Inferior parietal cortex (tissue), 1 donor: ENCODE data around the gene TOM1L2.
"Not testable (repeated sequence)": the region's sequence is repeated elsewhere in the genome, so short reads cannot be mapped to it uniquely, and the experiment has no call there.

Experiments
- DNase-seq: peaks from one replicate; pipeline ENCODE4 v3.0.0-alpha.2; 2016; ENCODE audit errors: extremely low spot score

The TOM1L2 gene

DNA sequence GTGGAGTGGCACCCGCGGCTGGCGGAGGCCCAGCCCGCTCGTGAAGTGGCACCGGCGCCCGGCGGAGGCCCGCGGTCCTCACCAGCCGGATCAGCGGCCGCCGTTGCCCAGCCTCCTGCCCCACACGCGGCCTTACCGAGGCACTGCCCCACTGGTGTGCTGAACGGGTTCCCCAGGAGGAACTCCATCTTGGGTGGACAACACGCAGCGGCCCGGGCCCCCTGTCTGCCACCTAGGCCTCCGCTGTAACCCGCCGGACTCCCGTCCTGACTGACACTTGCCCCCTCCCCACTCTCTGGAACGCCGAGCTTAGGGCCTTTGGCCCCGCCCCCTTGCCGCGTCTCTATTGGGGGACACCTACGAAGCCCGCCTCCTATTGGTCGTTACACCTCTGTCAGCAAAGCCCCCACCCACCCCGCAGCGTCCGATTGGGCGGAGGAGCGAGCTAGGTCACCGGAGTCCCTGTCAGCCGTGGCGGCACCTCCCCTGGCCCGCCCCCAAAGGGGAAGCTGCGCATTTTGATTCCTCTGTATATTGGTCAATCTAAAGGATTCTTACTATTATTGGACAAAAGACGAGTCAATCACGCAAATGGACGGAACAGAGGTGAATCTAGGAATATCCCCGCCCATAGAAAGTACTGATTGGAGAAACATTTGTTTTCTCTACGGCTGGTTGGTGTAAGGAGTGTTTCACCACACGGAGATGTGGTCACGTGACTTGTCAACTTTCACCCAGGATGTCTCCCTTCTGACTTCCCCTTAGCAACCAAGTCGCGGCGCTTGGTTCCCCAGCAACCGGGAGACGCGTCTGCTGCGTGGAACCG is at the start of gene TOM1L2, which contains the start of gene DRC3:
TSS of gene TOM1L2 (minus strand) at position 275 of the 826 bp plus-strand sequence. CDS start at position 188, 87 bp downstream.
TSS of gene DRC3 (plus strand) at position 737 of the 826 bp plus-strand sequence. CDS start 4,737 bp downstream, outside the sequence.
- DNase-seq = peak; percentile 100

DNA sequence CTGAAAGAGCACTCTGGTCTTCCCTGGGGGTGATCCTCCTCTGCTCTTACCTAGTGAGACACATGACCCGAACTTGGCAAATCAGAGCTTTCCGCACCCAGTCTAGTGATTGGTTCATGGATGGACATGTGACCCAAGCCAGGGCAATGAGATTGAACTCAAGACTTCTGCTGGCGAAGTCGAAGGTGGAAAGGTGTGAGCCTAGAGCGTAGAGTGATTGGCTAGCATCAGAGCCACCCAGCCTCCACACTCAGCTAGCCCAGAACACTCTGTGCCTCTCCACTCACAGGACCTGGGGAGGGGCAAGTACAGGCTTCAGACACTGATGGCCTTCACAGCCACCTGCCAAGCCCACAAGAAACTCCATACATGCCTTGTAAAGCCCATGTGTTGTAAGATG is 49.2 kb upstream of the TOM1L2 start:
- DNase-seq = no peak

- DNase-seq = no peak
Measured at GRCh38 chr17:18020971-18021370, 48.8 kb upstream of the TOM1L2 start.

- no peak for DNase-seq
Measured at GRCh38 chr17:18019838-18020154, 47.6 kb upstream of the TOM1L2 start.

DNA sequence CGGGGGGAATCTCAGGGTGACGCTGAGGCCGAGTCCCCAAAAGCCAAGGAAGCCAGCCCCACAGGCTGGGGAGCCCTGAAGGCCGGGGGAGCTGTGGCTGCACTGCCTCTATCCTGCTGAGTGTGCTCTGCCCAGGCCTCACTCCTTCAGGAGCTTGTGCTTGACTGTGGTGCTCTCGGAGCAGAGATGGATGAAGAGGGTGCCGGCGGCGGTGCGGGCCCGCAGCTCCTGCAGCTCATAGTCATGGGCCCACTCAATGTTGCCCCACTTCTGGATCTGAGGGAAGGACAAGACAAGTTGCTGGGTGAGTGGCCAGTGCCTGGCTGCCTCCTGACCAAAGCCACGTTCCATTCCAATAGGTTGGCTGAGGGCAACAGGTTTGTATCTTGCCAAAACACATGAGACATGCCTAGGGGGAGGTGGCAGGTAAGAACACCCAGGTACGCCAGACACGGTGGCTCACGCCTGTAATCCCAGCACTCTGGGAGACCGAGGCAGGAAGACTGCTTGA is 46.3 kb upstream of the TOM1L2 start:
- DNase-seq = no peak

GRCh38 chr17:18017958-18018357 is 45.8 kb upstream of the TOM1L2 start:
- DNase-seq = no peak

DNA sequence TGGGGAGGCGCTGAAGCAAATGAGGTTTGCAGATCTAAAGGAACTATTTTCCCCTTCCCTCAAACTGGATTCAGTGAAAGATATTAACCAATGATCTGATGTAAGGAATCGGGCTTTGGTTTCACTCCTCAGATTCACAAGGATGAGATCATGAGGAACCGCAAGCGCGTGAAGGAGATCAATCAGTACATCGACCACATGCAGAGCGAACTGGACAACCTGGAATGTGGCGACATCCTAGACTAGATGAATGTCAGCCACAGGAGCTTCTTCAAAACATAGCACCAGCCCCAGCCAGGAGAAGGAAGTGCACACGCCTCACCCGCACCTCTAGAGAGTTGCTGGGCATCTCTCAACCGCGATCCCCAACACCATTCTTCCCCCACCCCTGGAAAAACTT is 44.2 kb upstream of the TOM1L2 start:
- DNase-seq = no peak

DNA sequence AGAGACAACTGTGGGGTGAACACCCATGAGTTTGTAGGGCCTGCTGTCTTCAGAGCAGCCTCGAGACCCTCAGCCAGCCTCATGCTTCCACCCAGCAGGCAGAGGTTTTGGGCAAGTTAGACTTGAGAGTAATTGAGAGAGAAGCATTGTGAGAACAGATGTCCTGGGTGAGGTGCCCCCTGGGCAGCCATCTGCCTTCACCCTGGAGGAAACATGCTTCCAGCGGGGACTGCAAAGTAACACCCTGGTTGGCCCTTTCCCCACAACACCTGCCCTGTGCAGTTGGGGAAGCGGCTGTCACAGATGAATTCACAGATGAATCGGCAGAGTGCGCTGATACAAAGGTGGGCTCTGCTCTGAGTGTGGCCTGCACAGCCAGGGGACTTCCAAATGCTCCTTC is 43.4 kb upstream of the TOM1L2 start:
- no peak for DNase-seq

DNA sequence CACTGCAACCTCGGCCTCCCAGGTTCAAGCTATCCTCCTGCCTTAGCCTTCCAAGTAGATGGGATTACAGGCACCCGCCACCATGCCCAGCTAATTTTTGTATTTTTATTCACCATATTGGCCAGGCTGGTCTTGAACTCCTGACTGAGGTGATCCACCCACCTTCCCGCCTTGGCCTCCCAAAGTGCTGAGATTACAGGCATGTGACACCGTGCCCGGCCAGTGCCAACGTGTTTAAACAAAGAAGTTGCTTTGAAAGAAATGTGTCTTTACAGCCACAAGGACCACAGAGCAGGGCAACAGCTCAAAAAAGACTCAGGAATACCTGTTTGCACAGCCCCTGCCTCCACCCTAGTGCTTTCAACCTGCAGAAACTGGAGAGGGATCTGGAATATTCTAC is 41.8 kb upstream of the TOM1L2 start:
- no peak for DNase-seq

GRCh38 chr17:18011286-18011685 is 39.1 kb upstream of the TOM1L2 start:
- no peak for DNase-seq

- no peak for DNase-seq
Measured at GRCh38 chr17:18009609-18010420, 37.6 kb upstream of the TOM1L2 start.

DNA sequence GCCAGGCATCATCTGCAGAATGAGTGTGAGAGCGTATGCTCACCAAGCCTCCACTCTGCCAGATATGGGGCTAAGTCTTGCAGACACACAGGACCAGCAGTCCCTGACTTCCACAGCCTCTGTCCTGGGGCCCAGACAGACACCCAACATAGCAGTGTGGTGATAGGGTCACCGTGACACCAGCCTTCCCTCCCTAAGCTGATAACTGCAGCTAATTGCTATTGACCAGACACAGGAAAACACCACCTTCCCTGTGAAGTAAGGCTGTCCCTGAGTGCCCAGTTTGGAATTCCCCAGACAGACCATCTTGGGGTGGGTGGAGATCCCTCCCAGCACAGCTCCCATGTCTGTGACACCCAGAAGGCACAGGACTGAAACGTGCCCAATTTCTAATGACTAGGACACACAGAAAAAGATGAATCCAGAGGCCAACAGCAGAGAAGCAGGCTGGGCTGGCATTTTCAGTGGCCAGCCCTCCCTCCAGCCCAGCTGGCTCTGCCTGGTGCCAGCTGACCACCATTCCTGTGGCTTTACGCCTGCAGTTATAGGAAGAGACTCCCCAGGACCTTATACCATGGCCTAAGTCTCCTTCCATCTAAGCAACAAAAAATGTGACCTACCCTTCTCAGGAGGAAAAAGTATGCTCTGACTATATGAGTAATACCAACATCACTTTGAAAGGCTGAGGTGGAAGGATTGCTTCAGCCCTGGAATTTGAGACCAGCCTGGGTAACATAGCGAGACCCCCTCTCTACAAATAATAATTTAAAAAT is 36.5 kb upstream of the TOM1L2 start:
- no peak for DNase-seq

DNA sequence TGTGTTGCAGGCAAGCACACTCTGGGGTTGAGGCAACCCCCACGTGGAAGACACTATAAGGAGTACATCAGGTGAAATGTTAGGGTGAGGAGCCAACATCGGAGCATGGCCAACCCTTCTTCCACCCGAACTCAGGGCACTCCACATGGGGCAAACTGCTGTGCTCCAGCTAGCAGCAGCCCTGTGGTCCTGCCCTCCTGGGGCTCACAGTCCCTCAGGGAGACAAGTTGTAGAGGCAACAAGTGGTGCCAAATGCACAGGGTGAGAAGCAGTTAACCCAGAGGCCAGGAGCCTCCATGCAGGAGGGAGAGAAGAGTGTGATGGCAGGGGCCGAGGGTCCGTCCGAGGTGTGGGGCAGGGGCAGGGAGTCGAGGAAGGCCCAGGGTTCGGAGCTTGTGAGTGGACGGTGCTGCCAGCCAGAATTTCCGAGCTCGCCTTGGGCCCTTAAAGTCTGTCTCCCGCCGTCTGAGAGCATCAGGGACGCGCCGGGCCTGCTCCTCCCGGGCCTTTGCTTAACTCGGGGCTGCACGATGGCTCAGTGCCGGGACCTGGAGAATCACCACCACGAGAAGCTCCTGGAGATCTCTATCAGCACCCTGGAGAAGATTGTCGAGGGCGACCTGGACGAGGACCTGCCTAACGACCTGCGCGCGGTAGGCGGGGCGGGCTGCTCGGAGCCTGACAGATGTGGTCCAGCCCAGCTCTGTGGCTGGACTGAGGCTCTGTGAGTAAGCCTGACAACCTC is 34.5 kb upstream of the TOM1L2 start:
- DNase-seq = no peak

- no peak for DNase-seq
Measured at GRCh38 chr17:18005496-18005895, 33.3 kb upstream of the TOM1L2 start.

GRCh38 chr17:18004884-18005305 is 32.7 kb upstream of the TOM1L2 start:
- no peak for DNase-seq

- DNase-seq = no peak
Measured at GRCh38 chr17:18004345-18004744, 32.1 kb upstream of the TOM1L2 start.

GRCh38 chr17:18002171-18002570 is 30.0 kb upstream of the TOM1L2 start:
- no peak for DNase-seq

DNA sequence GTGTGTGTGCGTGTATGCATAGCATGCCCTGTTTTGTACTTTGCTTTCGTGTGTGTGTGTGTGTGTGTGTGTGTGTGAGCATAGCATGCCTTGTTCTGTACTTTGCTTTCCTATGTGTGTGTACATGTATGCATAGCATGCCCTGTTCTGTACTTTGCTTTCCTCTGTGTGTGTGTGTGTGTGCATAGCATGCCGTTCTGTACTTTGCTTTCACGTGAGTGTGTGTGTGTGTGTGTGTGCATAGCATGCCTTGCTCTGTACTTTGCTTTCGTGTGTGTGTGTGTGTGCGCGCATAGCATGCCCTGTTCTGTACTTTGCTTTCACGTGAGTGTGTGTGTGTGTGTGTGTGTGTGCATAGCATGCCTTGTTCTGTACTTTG is 27.8 kb upstream of the TOM1L2 start:
- DNase-seq = no peak

- DNase-seq = no peak
Measured at GRCh38 chr17:17999364-18000029, 27.3 kb upstream of the TOM1L2 start.

DNA sequence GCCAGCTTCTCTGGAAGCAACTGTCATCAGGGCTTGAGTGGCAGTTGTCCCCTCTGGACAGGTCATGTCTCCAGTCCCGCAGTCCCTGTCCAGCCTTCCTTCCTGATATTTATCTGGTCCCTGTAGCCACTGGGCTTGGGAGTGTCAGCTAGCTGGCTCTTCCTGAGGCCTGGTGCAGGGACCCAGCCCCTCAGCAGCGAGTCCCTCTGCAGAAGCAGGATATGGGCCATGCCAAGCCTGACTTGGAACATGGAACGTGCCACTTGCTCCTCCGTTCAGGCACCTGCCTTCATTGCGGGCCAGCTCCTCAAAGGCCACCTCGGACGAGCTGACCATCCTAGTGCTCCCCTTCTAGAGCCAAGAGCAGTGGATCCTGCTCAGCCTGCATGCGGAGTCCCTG is 26.7 kb upstream of the TOM1L2 start:
- DNase-seq = no peak

DNA sequence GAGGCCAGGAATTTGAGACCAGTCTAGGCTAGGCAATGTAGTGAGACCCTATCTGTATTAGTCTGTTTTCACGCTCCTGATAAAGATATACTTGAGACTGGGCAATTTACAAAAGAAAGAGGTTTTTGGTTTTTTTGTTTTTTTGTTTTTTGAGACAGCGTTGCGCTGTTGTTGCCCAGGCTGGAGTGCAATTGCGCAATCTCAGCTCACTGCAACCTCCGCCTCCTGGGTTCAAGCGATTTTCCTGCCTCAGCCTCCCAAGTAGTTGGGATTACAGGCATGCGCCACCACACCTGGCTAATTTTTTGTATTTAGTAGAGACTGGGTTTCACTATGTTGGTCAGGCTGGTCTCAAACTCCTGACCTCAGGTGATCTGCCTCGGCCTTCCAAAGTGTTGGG is 23.7 kb upstream of the TOM1L2 start:
- not testable (repeated sequence) for DNase-seq
